ENCODE results near the gene PI4K2A. TPM values are rescaled to one million over a fixed set of nuclear protein-coding genes. Genes with fewer than 3 reads are reported as not detected.

PI4K2A gene
- total RNA-seq, 1 donor from 2014 or later: 7.7 TPM

Other genes starting within 250 kb of the PI4K2A start
- gene RRP12, start 239.3 kb upstream of the PI4K2A start, total RNA-seq: 14.3 TPM
- 94.6 TPM for gene PGAM1, start 214.5 kb upstream of the PI4K2A start, total RNA-seq
- gene EXOSC1, start 194.7 kb upstream of the PI4K2A start, total RNA-seq: 21.0 TPM
- 20.7 TPM for gene ZDHHC16, start 194.5 kb upstream of the PI4K2A start, total RNA-seq
- gene MMS19, start 142.2 kb upstream of the PI4K2A start, total RNA-seq: 48.7 TPM
- 5.6 TPM for gene UBTD1, start 141.7 kb upstream of the PI4K2A start, total RNA-seq
- gene ANKRD2, start 67.9 kb upstream of the PI4K2A start, total RNA-seq: 6.4 TPM
- 0.99 TPM for gene HOGA1, start 56.3 kb upstream of the PI4K2A start, total RNA-seq
- 0.20 TPM for gene C10orf62, start 51.0 kb upstream of the PI4K2A start, total RNA-seq
- gene MORN4, start 7.2 kb upstream of the PI4K2A start, total RNA-seq: 5.4 TPM
- gene AVPI1, start 46.6 kb downstream of the PI4K2A start, total RNA-seq: 18.2 TPM
- 17.3 TPM for gene MARVELD1, start 73.1 kb downstream of the PI4K2A start, total RNA-seq
- gene ZFYVE27, start 96.5 kb downstream of the PI4K2A start, total RNA-seq: 19.0 TPM
- gene SFRP5, start 131.3 kb downstream of the PI4K2A start, total RNA-seq: 1.7 TPM
- gene GOLGA7B, start 209.2 kb downstream of the PI4K2A start, total RNA-seq: 3.5 TPM